Amniotic epithelial cell (primary cell): ENCODE measurements around the gene PHYKPL.
A peak's percentile ranks its signal among the peaks of the same experiment; 100 is the strongest.
"Not testable (repeated sequence)": the region's sequence is repeated elsewhere in the genome, so short reads cannot be mapped to it uniquely, and the experiment has no call there.

Source experiments
- DNase-seq: peaks from one replicate; pipeline ENCODE4 v3.0.0-alpha.2; 2010; ENCODE audit warnings: low read depth

The PHYKPL gene

DNA sequence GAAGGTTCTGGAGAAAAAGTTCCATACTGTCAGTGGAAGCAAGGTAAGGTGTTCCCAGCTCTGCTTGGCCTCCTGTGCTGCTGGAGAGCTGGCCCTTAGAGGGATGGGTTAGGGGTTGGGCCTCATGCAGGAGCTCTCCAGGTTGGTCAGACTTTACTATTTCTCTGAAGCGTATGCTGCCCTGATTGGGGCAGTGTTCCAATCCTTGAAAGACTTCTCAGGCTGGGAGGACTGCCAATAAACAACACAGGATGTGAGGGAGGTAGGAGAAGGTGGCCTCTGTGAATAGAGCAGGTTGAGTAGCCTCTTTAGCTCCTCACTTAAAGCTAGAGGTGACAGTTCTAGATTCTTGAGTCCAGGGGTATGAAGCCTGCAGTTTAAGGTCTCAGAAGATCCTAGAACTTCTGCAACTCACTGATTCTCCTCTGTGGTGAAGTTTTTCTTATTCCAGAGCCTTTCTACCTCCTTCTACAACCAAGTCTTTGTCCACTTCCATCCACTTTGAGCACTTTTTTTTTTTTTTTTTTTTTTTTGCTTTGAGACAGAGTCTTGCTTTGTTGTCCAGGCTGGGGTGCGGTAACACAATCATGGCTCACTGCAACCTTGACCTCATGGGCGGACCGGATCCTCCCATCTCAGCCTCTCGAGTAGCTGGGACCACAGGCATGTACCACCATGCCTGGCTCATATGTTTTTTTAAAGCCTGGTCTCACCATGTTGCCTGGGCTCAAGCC, 25.3 kb downstream of the PHYKPL start:
- DNase-seq, result peak; percentile 77

DNA sequence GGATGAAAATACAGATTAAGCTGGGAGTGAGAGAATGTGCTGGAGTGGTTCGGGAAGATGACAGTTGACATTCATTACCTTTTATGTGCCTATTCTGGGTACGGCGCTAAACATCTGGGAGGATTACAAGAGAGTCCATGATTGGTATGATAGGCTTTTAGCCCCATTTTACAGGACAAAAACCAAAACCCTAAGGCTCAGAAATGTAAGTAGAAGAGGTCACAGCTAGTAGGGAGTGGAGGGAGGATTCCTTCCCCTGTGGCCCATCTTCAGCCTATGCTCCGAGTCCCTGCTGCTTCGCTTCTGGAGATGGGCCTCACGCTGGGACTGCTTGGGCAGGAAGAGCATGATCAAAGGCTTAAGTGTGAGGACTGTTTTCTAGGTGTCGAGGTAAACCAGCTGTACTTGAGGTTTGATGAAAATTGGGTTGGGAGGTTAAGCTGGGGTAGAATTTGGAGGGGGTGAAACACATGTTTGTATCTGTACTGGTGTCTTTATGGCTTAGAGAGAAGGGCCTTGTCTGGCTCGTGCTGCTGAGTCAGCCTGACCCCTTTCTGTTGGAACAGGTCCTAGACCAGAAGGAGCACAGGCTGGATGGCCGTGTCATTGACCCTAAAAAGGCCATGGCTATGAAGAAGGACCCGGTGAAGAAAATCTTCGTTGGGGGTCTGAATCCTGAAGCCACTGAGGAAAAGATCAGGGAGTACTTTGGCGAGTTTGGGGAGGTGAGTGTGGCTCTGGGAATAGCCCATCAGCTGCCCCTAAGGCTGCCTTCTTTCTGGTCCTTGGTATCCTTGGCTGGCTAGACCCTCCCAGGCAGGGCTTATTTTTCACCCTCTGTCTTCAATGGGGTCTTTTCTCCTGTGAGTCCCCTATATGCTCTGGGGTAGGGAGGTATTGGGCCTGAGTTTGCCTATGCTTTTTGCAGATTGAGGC, 26.2 kb downstream of the PHYKPL start:
- peak; percentile 34 for DNase-seq

DNA sequence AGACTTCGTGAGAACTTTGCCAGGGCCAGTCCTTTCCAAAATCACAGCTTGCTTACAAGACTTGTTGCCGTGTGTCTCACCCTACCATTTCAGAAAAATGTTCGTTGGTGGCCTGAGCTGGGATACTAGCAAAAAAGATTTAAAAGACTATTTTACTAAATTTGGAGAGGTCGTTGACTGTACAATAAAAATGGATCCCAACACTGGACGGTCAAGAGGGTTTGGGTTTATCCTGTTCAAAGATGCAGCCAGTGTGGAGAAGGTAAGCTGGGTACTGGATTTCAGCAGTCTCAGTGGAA, 26.9 kb downstream of the PHYKPL start:
- no peak for DNase-seq

DNA sequence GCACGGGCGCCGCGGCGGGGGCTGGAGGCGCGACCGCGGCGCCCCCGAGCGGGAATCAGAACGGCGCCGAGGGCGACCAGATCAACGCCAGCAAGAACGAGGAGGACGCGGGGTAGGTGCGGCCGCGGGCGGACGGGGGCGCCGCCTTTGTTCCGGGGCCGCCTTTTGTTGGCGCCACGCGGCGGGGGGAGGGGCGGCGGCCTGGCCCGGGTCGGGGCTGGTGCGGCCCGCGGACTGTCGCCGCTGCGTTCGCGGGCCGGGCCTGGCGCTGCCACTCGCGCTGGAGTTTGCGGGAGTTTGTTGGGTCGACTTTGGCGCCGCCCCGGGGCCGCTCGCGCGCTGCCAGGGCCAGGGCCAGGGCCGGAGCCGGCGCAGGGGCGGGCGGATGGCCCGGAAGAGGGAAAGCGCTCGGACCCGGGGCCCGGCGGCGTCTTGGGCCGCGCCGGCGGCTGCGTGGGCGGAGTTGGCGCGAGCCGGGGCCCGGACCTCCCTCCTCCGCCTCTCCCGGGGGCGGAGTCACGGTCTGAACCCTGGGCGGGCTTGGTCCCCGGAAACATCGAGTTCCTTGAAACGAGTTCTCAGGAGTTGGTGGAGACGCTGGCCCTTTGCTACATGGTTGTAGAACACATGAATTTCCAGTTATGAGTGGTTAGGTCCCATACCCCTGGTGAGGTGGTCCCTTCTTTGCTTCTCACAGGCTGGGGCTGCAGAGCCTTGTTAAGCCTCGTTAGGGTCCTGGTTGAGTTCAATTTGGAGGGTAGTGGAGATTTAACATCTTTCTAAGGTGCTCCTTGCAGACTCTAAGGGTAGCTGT, 27.5 kb downstream of the PHYKPL start:
- DNase-seq, result peak; percentile 63

DNA sequence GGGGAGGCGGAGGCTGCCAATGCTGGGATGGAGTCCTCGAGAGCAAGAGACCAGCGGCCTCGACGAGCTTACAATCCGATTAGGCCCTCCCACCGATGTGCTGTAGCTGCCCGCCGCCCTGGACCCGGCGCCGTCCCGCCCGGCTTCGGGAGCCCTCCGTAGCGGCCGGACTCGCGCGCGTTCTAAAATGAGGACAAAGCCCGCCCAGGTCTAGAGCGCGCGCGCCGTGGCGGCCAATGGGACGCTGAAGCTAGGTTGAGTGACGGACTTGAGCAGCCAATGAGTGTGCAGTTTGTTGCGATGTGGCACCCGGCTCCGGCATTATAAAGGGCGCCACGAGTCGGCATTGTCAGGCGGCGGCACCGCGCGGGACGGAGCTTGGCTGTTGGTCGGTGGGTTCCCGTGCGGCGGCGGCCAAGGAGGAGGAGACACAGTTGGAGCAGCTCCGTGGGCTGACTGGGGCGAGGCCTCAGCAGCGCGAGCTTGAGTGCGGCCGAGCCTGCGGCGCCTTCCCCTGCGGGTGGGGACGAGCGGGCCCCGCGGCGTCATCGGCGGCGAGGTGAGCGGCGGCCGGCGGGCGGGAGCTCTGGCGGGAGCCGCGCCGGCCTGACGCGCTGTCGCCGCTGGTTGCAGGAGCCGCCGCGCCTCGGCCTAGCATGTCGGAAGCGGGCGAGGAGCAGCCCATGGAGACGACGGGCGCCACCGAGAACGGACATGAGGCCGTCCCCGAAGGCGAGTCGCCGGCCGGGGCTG, 28.2 kb downstream of the PHYKPL start, which contains the start of gene HNRNPAB:
HNRNPAB (plus strand) TSS at position 352 of the 753 bp plus-strand sequence; CDS start at position 657, 305 bp downstream.
- peak; percentile 92 for DNase-seq

DNA sequence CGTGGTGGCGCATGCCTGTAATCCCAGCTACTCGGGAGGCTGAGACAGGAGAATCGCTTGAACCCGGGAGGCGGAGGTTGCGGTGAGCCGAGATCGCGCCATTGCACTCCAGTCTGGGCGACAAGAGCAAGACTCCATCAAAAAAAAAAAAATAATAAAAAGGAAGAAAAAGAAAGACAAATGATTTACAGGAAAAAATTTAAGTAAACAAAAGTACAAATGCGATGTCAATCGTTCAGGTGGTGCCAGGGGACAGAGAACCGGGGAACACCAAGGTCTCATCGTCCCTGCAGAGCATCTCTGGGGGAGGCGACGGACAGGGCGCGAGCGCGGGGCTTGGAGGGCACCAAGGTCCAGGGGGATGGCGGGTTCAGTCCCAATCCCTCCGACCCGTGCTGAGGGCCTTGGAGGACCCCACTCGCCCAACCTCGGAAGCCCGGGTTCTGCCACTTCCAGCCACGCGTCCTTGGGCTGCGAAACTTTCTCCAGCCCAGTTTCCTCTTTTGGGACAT, 28.9 kb downstream of the PHYKPL start:
- DNase-seq, result no peak

DNA sequence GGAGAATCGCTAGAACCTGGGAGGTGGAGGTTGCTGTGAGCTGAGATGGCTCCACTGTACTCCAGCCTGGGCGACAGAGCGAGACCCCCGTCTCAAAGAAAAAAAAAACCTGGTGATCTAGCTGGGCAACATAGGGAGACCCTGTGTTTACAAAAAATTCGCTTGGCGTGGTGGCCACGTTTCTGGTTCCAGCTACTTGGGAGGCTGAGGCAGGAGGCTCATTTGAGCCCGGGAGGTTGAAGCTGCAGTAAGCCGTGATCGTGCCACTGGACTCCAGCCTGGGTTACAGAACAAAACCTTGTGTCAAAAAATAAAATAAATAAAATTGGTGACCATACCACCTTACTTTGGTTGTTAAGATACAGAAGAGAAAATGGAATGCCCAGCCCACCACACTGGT, 30.1 kb downstream of the PHYKPL start:
- DNase-seq, result no peak

DNA sequence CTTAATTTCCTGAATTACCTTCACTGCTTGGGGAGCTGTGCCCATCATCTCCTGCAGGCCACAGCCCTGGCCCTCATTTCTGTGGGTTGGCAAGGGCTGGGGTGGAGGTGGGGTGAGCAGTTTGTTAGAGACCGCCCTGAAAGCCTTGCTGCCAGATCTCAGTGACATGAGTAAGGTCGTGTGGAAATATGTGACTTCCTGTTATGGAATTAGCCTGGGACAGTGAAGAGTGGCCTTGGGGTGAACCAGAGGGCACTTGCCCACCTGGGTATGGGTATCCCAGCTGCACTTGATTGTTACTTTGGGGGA, 30.7 kb downstream of the PHYKPL start:
- no peak for DNase-seq

DNA sequence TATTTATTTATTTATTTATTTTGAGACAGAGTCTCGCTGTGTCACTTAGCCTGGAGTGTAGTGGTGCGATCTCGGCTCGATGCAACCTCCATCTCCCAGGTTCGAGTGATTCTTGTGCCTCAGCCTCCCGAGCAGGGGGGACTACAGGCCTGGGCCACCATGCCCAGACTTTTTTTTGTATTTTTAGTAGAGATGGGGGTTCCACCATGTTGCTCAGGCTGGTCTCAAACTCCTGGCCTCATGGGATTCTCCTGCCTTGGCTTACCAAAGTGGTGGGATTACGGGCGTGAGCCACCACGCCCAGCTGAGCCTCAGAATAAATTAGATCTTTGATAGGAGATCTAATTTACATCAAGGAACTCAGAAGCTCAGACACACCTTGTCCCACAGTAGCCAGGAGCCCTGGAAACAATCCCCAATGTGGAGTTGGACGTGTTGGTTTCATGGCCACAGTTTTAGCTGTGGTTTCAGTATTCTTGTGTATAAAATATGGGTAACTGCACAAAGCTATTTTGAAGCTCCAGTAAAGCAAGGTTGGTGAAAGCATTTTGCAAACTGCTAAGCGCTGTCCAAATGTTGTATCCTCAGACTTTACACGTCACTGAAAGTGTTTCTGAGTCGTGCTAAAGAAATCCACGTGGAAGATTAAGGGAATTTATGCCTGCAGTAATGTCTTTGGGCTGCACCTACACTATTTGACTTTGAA, 31.2 kb downstream of the PHYKPL start:
- no peak for DNase-seq

DNA sequence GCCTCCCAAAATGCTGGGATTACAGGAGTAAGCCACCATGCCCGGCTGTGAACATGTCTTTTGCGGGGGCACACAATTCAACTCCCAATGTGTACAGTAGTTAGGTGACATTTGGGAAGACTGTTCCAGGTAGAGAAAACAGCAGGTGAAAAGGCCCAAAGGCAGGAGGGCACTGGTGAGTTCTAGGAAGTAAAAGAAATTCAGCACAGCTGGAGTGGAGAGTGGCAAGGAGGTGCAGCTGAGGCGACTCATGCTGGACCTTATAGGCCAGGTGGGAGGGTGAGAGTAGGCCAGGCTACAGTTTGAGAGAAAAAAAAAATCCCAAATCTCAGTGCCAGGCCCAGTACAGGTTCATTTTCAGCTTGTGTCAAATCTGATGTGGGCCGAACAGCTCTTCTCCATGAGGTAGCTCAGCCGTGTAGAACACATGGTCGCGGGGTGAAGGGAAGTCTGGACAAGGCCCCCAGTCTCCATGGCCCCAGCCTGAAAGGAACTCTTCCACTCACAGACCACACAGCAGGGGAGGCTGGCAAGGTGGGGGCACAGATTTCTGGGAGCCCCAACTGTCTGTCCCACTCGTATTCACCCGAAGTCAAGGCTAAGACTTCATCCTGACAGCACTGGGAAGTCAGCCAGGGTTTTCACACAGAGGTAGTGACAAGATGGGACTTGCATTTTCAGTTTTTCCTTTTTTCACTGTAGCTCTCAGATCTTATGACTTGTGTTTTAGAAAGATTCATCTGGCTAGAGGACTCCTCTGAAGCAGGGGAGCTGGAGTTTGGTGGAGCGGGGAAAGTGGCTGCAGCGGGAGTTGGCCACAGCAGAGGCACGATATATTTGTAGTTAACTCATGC, 32.8 kb downstream of the PHYKPL start:
- DNase-seq, result no peak

DNA sequence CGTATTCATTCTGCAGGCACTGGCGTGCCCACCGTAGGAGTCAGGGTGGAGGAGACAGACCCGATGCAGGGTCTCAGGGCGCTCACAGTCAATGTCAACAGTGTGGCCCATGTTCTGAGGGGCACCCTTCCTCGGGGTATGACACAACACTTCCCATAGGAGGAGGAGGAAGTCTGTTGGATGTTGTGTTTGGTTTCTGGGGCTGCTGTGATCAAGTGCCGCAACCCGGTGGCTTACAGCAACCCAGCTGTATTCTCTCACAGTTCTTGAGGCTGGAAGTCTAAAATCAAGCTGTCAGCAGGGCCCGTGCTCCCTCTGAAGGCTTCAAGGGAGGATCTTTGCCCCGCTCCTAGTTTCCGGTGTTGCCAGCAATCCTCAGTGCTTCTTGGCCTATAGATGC, 33.9 kb downstream of the PHYKPL start:
- DNase-seq, result no peak

DNA sequence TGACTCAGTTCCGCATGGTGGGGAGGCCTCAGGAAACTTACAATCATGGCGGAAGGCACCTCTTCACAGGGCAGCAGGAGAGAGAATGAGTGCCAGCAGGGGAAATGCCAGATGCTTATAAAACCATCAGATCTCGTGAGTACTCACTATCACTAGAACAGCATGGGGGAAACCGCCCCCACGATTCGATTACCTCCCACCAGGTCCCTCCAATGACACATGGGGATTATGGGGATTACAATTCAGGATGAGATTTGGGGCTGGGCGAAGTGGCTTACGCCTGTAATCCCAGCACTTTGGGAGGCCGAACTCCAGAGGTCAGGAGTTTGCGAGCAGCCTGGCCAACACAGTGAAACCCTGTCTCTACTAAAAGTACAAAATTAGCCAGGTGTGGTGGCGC, 34.5 kb downstream of the PHYKPL start:
- DNase-seq, result not testable (repeated sequence)

DNA sequence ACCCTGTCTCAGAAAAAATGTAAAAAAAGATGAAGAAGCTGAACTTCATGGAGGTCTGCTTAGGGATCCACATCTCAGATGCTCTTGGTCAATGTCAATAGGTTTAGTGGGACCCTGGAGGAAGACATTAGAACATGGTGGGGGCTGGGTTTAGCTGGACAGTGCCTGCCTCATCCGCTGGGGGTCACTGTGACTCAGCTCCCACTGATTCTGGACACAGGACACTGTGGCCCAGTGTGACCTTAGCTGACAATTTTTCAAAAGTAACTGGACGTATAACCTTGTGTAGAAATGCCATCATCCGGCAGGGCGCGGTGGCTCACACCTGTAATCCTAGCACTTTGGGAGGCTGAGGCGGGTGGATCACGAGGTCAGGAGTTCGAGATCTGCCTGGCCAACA, 35.6 kb downstream of the PHYKPL start:
- no peak for DNase-seq

DNA sequence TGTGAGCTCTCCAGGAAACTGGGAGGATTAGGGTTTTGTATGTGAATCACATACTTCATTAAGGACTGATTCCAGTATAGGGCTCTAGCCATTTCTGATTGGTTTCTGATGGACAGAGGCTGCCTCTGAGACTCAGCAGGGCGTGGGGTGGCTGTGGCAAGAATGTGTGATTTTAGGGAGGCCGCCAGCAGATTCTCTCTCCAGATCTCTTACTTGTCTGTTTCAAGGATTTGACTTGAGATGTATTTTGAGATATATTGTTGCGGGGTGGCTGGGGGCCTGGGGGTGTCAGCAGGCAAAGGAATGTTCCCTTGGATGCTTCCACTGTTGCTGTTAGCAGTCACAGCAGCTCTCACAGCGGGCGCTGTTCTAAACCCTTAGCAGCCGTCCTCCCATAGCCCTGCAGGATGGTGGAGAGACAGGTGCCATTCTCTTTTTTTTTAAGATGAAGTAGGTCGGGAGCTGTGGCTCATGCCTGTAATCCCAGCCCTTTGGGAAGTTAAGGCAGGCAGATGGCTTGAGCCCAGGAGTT, 36.3 kb downstream of the PHYKPL start:
- no peak for DNase-seq

DNA sequence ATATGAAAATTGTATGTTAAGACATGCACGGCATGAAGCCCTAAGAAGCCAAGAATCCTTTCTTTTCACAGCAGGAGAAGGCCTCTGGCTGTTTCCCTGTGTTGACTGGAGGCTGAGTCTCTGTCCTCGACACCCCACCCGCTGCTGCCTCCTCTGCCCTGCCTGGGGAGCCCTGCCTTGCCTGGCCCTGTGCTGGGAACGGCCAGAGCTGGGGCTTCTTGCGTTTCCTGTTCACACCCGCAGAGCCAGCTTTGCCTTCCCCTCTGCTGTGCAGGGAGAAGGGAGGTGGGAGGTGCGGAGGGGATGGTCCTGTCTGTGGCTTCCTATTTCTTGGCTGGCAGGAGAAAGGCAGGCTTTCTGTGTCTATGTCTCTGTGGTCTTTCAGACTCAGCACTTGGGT, 38.6 kb downstream of the PHYKPL start:
- no peak for DNase-seq

DNA sequence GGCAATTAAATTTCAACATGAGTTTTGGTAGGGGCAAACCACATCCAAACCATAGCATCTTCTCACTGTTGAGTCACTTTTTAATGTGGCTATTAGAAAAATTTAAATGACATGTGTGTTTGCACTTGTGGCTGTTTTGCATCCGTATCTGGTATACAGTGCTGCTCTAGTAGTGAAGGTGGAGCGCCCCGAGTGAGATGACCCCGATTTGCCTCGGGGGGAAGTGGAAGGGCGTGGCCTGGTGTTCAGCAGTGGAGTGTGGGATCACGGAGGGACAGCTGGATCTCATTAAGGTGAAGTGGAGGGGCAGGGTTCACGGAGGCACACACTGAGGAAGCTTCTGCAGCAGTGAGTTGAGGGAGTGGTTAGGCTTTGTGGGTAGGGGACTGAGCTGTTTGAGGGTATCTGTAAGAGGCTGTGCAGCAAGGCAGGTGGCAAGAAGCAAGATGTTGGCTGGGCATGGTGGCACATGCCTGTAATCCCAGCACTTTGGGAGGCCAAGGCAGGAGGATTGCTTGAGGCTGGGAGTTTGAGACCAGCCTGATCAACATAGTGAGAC, 39.3 kb downstream of the PHYKPL start:
- DNase-seq, result no peak

DNA sequence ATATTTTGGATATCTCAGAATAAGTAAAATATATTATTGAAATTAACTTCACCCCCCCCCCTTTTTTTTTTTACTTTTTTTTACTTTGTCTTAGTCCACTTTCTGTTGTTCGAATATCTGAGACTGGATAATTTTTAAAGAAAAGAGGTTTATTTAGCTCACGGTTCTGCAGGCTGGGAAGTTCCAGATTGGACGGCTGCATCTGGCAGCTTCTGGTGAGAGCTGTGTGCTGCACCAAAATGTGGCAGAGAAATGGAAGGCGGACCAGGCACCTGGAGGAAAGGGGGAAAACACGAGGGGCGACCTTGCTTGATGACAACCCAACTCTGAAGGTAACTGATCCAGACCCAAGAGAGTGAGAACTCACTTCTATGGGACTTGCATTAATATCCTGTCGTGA, 39.8 kb downstream of the PHYKPL start:
- no peak for DNase-seq

DNA sequence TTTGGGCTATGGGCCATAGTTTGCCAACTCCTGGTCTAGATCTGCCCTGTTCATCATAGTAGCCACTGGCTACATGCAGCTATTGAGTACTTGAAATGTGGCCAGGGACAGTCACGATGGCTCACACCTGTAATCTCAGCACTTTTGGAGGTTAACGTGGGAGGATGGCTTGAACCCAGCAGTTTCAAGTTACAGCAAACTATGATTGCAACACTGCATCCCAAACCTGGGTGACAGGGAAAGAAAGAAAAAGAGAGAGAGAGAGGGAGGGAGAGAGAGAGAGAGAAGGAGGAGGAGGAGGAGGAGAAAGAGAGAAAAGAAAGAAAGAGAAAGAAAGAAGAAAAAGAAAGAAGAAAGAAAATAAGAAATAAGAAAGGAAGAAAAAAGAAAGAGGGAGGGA, 40.4 kb downstream of the PHYKPL start:
- DNase-seq, result no peak

DNA sequence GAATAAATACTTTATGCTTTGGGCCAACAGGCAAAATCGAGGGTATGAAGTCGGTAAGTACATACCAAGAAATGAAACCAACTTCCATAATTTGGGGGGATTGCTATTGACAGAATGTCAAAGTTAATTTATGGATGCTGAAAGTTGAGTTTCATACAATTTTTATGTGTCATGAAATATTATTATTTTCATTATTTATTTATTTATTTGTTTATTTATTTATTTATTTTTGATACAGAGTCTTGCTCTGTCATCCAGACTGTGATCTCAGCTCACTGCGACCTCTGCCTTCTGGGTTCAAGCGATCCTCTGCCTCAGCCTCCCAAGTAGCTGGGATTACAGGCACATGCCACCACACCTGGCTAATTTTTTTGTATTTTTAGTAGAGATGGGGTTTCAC, 40.9 kb downstream of the PHYKPL start:
- no peak for DNase-seq

DNA sequence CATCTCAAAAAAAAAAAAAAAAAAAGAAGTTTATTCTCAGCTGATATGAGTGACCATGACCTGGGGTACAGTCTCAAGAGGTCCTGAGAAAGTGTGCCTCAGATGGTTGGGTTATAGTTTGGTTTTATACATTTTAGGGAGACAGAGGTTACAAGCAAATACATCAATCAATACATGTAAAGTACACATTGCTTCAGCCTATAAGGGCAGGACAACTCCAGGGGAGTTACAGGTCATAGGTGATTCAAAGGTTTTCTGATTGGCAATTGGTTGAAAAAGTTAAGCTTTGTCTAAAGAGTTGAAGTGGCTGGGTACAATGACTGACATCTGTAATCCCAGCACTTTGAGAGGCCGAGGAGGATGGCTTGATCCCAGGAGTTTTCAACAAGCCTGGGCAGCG, 43.2 kb downstream of the PHYKPL start:
- DNase-seq, result no peak
